Bronchial epithelial cell (primary cell): ENCODE results near the gene GHRHR. TPM values are rescaled to one million over a fixed set of nuclear protein-coding genes. Genes with fewer than 3 reads are reported as not detected.
A peak's percentile ranks its signal among the peaks of the same experiment; 100 is the strongest.

Experiments used
- DNase-seq: peaks from one replicate; pipeline ENCODE4 v3.0.0-alpha.2; 2010; ENCODE audit warnings: low read depth
- FAIRE-seq: peaks from 2 replicates; lab custom pipeline; 2011; peaks lifted over from hg19 to GRCh38; lab: Jason Lieb, UNC
- H3K27me3 ChIP-seq: 2 replicates; pipeline ENCODE4 v1.5.1; 2011; ENCODE audit warnings: low read length; ENCODE audit not compliant: control insufficient read depth, insufficient read depth
- H3K36me3 ChIP-seq: 2 replicates; pipeline ENCODE4 v1.5.1; 2011; ENCODE audit warnings: low read length; ENCODE audit not compliant: control insufficient read depth, insufficient read depth
- H3K4me3 ChIP-seq: 2 replicates; pipeline ENCODE4 v1.5.1; 2011; ENCODE audit warnings: mild to moderate bottlenecking, low read depth, low read length, control low read depth
- total RNA-seq: library from RNA; depleted of rRNA; stranded (reverse); fragments of >200 nt; gene quantifications from 2 replicates; pipeline ENCODE4 v1.2.1, GENCODE V29; 2014
- TF ChIP-seq, protein P1 (sequence below): IDR thresholded peaks from 2 replicates; pipeline ENCODE4 v1.5.1; 2011; ENCODE audit warnings: mild to moderate bottlenecking, moderate library complexity, low read length, control low read depth, inconsistent platforms; ENCODE audit not compliant: insufficient read depth, severe bottlenecking

The GHRHR gene
- total RNA-seq, 1 donor from 2014 or later: not detected

DNA sequence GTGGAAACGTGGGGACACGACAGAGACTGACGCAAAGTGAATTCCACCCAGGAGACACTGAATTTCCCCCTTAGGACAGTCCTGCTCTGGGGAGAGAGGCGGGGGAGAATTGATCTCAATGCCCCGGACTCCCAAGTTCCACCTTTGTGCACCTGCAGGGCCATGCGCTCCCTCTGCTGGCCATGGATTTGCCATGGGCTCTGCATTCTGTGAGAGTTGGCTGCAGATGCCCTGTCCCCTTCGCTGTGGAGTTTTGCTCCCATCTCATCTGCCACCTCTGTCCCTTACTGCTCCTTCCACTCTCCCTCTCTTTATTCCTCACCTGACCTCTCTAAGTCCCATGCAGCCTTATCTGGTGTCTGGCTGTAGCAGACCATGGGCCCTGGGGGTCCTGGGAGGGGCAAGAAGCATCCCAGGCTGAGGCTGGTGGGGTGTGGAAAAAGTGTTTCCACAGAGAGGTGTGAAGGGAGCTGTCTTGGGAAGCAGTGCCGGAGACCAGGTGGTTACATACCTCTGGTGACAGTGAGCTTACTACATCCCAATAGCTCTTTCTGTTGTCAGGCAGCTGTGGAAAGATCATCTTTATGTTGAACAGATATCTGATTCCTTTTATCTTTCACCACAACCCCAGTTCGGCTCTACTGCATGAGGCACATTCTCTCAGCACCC is 14.3 kb downstream of the GHRHR start:
- TF ChIP-seq, protein P1, sequence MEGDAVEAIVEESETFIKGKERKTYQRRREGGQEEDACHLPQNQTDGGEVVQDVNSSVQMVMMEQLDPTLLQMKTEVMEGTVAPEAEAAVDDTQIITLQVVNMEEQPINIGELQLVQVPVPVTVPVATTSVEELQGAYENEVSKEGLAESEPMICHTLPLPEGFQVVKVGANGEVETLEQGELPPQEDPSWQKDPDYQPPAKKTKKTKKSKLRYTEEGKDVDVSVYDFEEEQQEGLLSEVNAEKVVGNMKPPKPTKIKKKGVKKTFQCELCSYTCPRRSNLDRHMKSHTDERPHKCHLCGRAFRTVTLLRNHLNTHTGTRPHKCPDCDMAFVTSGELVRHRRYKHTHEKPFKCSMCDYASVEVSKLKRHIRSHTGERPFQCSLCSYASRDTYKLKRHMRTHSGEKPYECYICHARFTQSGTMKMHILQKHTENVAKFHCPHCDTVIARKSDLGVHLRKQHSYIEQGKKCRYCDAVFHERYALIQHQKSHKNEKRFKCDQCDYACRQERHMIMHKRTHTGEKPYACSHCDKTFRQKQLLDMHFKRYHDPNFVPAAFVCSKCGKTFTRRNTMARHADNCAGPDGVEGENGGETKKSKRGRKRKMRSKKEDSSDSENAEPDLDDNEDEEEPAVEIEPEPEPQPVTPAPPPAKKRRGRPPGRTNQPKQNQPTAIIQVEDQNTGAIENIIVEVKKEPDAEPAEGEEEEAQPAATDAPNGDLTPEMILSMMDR: peak; percentile 83
- H3K27me3 ChIP-seq: peaks cover 7% of the 10 kb centered on the region
- no peak for FAIRE-seq
- no peaks in the 10 kb centered on the region for H3K36me3 ChIP-seq
- no peak overlapping the region for H3K4me3 ChIP-seq
- DNase-seq: peak; percentile 32

DNA sequence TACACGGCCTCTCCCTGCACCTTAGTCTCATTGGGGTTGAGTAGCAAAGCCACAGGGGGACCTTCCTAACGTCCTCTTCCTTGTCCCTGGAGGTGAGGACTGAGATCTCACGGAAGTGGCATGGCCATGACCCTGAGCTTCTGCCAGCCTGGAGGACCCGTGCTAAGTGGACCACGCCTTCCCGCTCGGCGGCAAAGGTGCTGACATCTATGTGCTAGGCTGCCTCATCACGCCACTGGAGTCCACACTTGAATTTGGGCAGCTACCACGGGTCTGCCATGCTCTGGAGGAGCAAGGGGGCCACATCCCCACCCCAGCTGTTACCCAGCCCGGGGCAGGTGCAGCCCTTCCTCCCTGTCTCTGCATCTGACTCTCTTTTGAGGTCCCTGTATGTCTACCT is 15.3 kb downstream of the GHRHR start:
- Histone ChIP-seq H3K4me3 (no peak overlapping the region), H3K36me3 (no peaks in the 10 kb centered on the region), H3K27me3 (peaks cover 7% of the 10 kb centered on the region)
- TF ChIP-seq, protein P1: no peak
- no peak for DNase-seq
- no peak for FAIRE-seq

DNA sequence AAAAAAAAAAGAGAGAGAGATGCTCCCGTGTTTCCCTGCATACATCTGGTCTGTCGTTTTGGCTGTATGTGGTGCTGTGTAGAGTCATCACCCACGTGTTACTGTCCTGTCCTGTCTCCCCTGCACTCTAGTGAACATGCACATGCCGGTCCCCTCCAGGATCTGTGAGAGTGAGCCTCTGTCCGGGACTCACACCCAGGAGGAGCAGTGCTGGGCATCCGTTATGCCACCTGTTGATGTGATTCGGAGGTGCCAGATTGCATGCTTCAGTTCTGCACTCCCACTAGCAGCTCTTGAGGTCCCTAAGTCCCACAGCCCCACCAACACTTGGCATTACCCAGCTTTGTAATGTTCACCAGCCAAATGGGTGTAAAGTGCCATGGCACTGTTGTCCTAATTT is 16.4 kb downstream of the GHRHR start:
- DNase-seq (no peak), FAIRE-seq (no peak)
- no peak overlapping the region for H3K4me3 ChIP-seq
- H3K36me3 ChIP-seq: no peaks in the 10 kb centered on the region
- TF ChIP-seq, protein P1: no peak
- peaks cover 7% of the 10 kb centered on the region for H3K27me3 ChIP-seq

DNA sequence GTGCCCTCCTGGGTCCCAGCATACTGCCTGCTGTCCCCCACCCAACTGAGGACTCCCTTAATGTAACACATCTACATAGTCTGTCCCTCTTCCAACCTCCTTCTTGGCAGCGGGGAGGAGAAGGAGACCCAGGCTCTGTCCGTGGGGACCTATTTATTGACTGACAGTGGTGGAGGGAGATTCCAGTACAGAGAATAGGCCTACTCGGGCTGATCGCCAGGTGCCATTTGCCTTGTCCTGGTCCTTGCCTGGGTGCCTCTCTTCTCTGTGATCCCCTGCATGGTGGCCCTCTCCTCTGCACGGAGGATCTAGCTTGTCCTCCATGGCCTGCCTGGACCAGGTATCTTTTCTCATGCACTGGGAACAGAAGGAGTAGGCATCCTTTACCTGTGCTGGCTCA is 17.0 kb downstream of the GHRHR start:
- peaks cover 9% of the 10 kb centered on the region for H3K27me3 ChIP-seq
- DNase-seq (no peak), FAIRE-seq (no peak)
- H3K36me3 ChIP-seq: no peaks in the 10 kb centered on the region
- TF ChIP-seq, protein P1: no peak
- no peak overlapping the region for H3K4me3 ChIP-seq

DNA sequence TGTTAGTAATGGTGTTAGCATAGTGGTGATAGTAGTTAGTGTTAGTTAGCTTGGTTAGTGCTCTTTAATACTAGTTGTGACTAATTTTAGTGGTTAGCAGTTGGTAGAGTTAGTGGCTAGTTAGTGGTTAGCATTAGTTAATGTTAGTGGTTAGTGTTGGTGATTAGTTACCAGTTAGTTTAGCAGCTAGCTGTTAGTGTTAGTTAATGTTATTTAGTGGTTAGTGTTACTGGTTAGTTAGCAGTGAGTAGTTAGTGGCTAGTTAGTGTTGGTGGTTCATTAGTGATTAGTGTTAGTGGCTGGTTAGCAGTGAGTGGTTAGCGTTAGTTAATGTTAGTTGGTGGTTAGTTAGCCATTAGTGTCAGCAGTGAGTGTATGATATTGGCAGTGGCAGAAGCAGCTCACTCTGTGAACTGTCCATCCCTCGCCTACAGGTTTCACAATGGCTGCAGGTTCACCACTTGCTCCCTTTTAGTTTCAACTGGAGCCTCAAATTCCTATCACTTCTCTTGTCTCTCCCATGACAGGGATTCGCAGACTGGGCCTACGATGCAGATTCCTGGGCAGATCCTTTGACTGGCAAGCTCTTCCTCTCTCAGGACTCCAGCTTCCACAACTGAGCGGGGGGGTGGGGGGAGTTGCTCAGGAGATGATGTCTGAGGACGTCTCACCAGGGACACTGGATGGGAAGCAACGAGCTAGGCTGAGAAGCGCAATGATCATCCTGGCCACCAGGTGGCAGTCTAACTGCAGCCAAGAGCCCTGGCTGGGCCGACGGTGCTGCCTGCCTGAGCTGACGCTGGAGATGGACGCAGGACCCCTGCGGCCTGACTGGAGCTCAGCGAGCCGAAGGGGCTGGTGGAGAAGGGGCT is 19.5 kb downstream of the GHRHR start:
- peak; percentile 62 for DNase-seq
- Histone ChIP-seq H3K4me3 (no peak overlapping the region), H3K36me3 (no peaks in the 10 kb centered on the region), H3K27me3 (peaks cover 10% of the 10 kb centered on the region)
- TF ChIP-seq, protein P1: peak; percentile 99
- no peak for FAIRE-seq
